OCI-LY1 (cell line): ENCODE results near the gene LRMDA.

ENCODE experiments used
- CTCF ChIP-seq: fragments of 200-600 bp; sonication (generic), shearing (Covaris generic); IDR thresholded peaks from 2 replicates; pipeline ENCODE4 v1.5.1; 2017; ENCODE audit warnings: mild to moderate bottlenecking, antibody characterized with exemption, low read length, moderate library complexity, mixed read lengths
- EZH2 ChIP-seq: fragments of 200-600 bp; sonication (generic), shearing (Covaris generic); IDR thresholded peaks from 2 replicates; pipeline ENCODE4 v1.8.0; 2017; ENCODE audit warnings: borderline replicate concordance, mixed run types, mild to moderate bottlenecking, antibody characterized with exemption, low read length, moderate library complexity, mixed read lengths

GRCh38 chr10:75955973-75956502 is 524.6 kb downstream of the LRMDA start:
- TF ChIP-seq CTCF = no peak
- TF ChIP-seq EZH2 = no peak
